ENCODE measurements around the gene PLA2G2F.

- no peak for TF ChIP-seq ZNF501 (tag by site-specific recombination; IDR thresholded peaks at IDR 0.05)
- no peak for TF ChIP-seq KLF8 (tag by site-specific recombination; IDR thresholded peaks at IDR 0.05)
- TF ChIP-seq MZF1 (tag by site-specific recombination; IDR thresholded peaks at IDR 0.05; ENCODE audit: borderline replicate concordance) = no peak
- TF ChIP-seq ZNF571 (tag by site-specific recombination; IDR thresholded peaks at IDR 0.05) = no peak
- TF ChIP-seq, protein P1, sequence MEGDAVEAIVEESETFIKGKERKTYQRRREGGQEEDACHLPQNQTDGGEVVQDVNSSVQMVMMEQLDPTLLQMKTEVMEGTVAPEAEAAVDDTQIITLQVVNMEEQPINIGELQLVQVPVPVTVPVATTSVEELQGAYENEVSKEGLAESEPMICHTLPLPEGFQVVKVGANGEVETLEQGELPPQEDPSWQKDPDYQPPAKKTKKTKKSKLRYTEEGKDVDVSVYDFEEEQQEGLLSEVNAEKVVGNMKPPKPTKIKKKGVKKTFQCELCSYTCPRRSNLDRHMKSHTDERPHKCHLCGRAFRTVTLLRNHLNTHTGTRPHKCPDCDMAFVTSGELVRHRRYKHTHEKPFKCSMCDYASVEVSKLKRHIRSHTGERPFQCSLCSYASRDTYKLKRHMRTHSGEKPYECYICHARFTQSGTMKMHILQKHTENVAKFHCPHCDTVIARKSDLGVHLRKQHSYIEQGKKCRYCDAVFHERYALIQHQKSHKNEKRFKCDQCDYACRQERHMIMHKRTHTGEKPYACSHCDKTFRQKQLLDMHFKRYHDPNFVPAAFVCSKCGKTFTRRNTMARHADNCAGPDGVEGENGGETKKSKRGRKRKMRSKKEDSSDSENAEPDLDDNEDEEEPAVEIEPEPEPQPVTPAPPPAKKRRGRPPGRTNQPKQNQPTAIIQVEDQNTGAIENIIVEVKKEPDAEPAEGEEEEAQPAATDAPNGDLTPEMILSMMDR (tag by site-specific recombination; IDR thresholded peaks at IDR 0.05) = no peak
- no peak for TF ChIP-seq ZNF645 (tag by site-specific recombination; IDR thresholded peaks at IDR 0.05)
- no peak for TF ChIP-seq ZSCAN30 (tag by site-specific recombination; IDR thresholded peaks at IDR 0.05)
Observed at GRCh38 chr1:20137604-20138003, 1.5 kb upstream of the PLA2G2F start.

All from HEK293 (cell line).